H1 (cell line): ENCODE measurements around the gene EFCAB6. TPM values are rescaled to one million over a fixed set of nuclear protein-coding genes. Genes with fewer than 3 reads are reported as not detected.

Experiments
- CTCF ChIA-PET: fragments of 300-600 bp; sonication (Branson Sonifier 250); formaldehyde crosslinking; loops from one replicate; lab custom pipeline; 2021; ENCODE audit not compliant: partially characterized antibody; lab: Charles Lee
- POLR2A ChIA-PET: fragments of 300-600 bp; sonication (Branson Sonifier 250); formaldehyde crosslinking; loops from one replicate; lab custom pipeline; 2021; ENCODE audit warnings: inconsistent platforms; ENCODE audit not compliant: partially characterized antibody; lab: Charles Lee
- DNase-seq, 2 experiments: peaks; one replicate each; pipeline versions ENCODE4 v3.0.0 to v3.0.0-alpha.2; 2010 to 2022; ENCODE audit warnings: low spot score in 2 of 2, low read depth in 1 of 2, mixed read lengths in 1 of 2
- FAIRE-seq: peaks from 2 replicates; lab custom pipeline; 2011; peaks lifted over from hg19 to GRCh38; lab: Jason Lieb, UNC
- H2AFZ ChIP-seq: 2 replicates; pipeline ENCODE4 v1.8.1; 2012; ENCODE audit warnings: low read length, inconsistent platforms
- H2AK5ac ChIP-seq: 2 replicates; pipeline ENCODE4 v1.6.1; 2013; ENCODE audit warnings: low read depth, low read length
- H2BK120ac ChIP-seq: replicated peaks from 2 replicates; pipeline ENCODE3; 2013; ENCODE audit warnings: low read depth, low read length, inconsistent platforms
- H2BK12ac ChIP-seq: 2 replicates; pipeline ENCODE4 v1.6.1; 2013; ENCODE audit warnings: low read depth, low read length
- H2BK15ac ChIP-seq: 2 replicates; pipeline ENCODE4 v1.6.1; 2013; ENCODE audit warnings: low read length
- H2BK20ac ChIP-seq: 2 replicates; pipeline ENCODE4 v1.6.1; 2013; ENCODE audit warnings: low read length
- H2BK5ac ChIP-seq: 2 replicates; pipeline ENCODE4 v1.6.1; 2013; ENCODE audit warnings: low read depth, low read length
- H3K14ac ChIP-seq: 2 replicates; pipeline ENCODE4 v1.6.1; 2013; ENCODE audit warnings: inconsistent platforms; ENCODE audit not compliant: insufficient read length
- H3K18ac ChIP-seq: 2 replicates; pipeline ENCODE4 v1.6.1; 2013; ENCODE audit warnings: low read length; ENCODE audit errors: extremely low read depth
- H3K23ac ChIP-seq: 2 replicates; pipeline ENCODE4 v1.6.1; 2013; ENCODE audit warnings: inconsistent platforms; ENCODE audit not compliant: insufficient read length
- H3K23me2 ChIP-seq: 2 replicates; pipeline ENCODE4 v1.6.1; 2013; ENCODE audit warnings: low read depth, low read length
- H3K27ac ChIP-seq: 2 replicates; pipeline ENCODE4 v1.6.1; 2011; ENCODE audit warnings: low read depth, low read length, inconsistent platforms
- H3K27me3 ChIP-seq, 4 experiments: replicated peaks in 1 of 4; 1 replicate in 1 of 4; 2 replicates in 3 of 4; pipeline versions ENCODE4 v1.6.1 to v1.8.1; 2011 to 2013; ENCODE audit warnings: low read length in 3 of 4, mild to moderate bottlenecking in 3 of 4, inconsistent platforms in 2 of 4, mixed read lengths in 2 of 4, moderate library complexity in 1 of 4; ENCODE audit not compliant: control insufficient read depth in 3 of 4, insufficient read depth in 3 of 4; ENCODE audit errors: extremely low read depth in 1 of 4
- H3K36me3 ChIP-seq, 4 experiments: 2 replicates each; pipeline versions ENCODE4 v1.6.1 to v1.8.1; 2011 to 2013; ENCODE audit warnings: mild to moderate bottlenecking in 4 of 4, low read length in 3 of 4, moderate library complexity in 2 of 4, control low read depth in 1 of 4, inconsistent platforms in 1 of 4; ENCODE audit not compliant: insufficient read depth in 4 of 4, control insufficient read depth in 2 of 4
- H3K4ac ChIP-seq: replicated peaks from 2 replicates; pipeline ENCODE3; 2013; ENCODE audit warnings: low read length, low read depth, mixed read lengths, inconsistent platforms; ENCODE audit not compliant: insufficient read length
- H3K4me1 ChIP-seq, 4 experiments: replicated peaks in 1 of 4; 1 replicate in 1 of 4; 2 replicates in 3 of 4; pipeline versions ENCODE4 v1.6.1 to v1.8.1; 2011 to 2013; ENCODE audit warnings: low read length in 3 of 4, inconsistent platforms in 2 of 4, mixed read lengths in 1 of 4; ENCODE audit not compliant: insufficient read depth in 4 of 4, control insufficient read depth in 3 of 4
- H3K4me2 ChIP-seq, 2 experiments: 2 replicates each; pipeline versions ENCODE4 v1.6.1 to v1.8.1; 2011 to 2013; ENCODE audit warnings: low read depth in 2 of 2, low read length in 2 of 2, control low read depth in 1 of 2, inconsistent platforms in 1 of 2, mild to moderate bottlenecking in 1 of 2; ENCODE audit not compliant: insufficient read depth in 1 of 2
- H3K4me3 ChIP-seq, 4 experiments: fragments of 200-600, 300-600 bp in 1 of 4; sonication (generic), shearing (Covaris generic), sonication (Bioruptor Twin) in 1 of 4; 2 replicates each; pipeline versions ENCODE4 v1.5.1 to v1.8.1; 2011 to 2016; ENCODE audit warnings: low read length in 4 of 4, low read depth in 3 of 4, control low read depth in 2 of 4, inconsistent platforms in 2 of 4, mild to moderate bottlenecking in 2 of 4, mixed read lengths in 1 of 4, moderate library complexity in 1 of 4; ENCODE audit not compliant: insufficient read depth in 2 of 4; ENCODE audit errors: extremely low read depth in 1 of 4
- H3K56ac ChIP-seq: replicated peaks from 2 replicates; pipeline ENCODE3; 2013; ENCODE audit warnings: low read depth, mild to moderate bottlenecking, mixed read lengths, low read length, inconsistent platforms; ENCODE audit not compliant: insufficient read length
- H3K79me1 ChIP-seq: 2 replicates; pipeline ENCODE4 v1.6.1; 2013; ENCODE audit warnings: low read depth, low read length, control low read depth
- H3K79me2 ChIP-seq, 2 experiments: 2 replicates each; pipeline versions ENCODE4 v1.6.1 to v1.8.1; 2012 to 2013; ENCODE audit warnings: low read length in 2 of 2, mild to moderate bottlenecking in 2 of 2, inconsistent platforms in 1 of 2; ENCODE audit not compliant: insufficient read depth in 2 of 2, control insufficient read depth in 1 of 2
- H3K9ac ChIP-seq, 4 experiments: replicated peaks in 1 of 4; 1 replicate in 1 of 4; 2 replicates in 3 of 4; pipeline versions ENCODE4 v1.6.1 to v1.8.1; 2011 to 2013; ENCODE audit warnings: low read depth in 3 of 4, low read length in 3 of 4, control low read depth in 2 of 4, mild to moderate bottlenecking in 2 of 4, moderate library complexity in 2 of 4, inconsistent platforms in 1 of 4; ENCODE audit errors: extremely low read depth in 1 of 4
- H3K9me3 ChIP-seq, 2 experiments: 2 replicates each; pipeline versions ENCODE4 v1.6.1 to v1.8.1; 2012 to 2013; ENCODE audit warnings: mild to moderate bottlenecking in 2 of 2, moderate library complexity in 2 of 2, control low read depth in 1 of 2, inconsistent platforms in 1 of 2, low read depth in 1 of 2, low read length in 1 of 2, mixed read lengths in 1 of 2; ENCODE audit not compliant: insufficient read depth in 2 of 2
- H4K20me1 ChIP-seq, 2 experiments: replicated peaks in 1 of 2; 2 replicates each; pipeline versions ENCODE3 to v1.8.1; 2011 to 2013; ENCODE audit warnings: inconsistent platforms in 2 of 2, low read length in 2 of 2, mild to moderate bottlenecking in 1 of 2; ENCODE audit not compliant: insufficient read depth in 2 of 2, control insufficient read depth in 1 of 2
- H4K5ac ChIP-seq: 2 replicates; pipeline ENCODE4 v1.6.1; 2013; ENCODE audit warnings: low read length, low read depth, mixed read lengths, inconsistent platforms; ENCODE audit not compliant: insufficient read length
- H4K8ac ChIP-seq: 2 replicates; pipeline ENCODE4 v1.8.0; 2013; ENCODE audit warnings: mild to moderate bottlenecking, moderate library complexity, low read length, inconsistent platforms; ENCODE audit not compliant: insufficient read depth; ENCODE audit errors: extremely low read depth
- H4K91ac ChIP-seq: replicated peaks from 2 replicates; pipeline ENCODE3; 2013; ENCODE audit warnings: low read length, mixed read lengths, inconsistent platforms; ENCODE audit not compliant: insufficient read length
- CREB1 ChIP-seq: IDR thresholded peaks from 2 replicates; pipeline ENCODE4 v1.6.1; 2012; ENCODE audit warnings: inconsistent platforms
- CTBP2 ChIP-seq: IDR thresholded peaks from 2 replicates; pipeline ENCODE4 v1.7.0; 2011; ENCODE audit warnings: borderline replicate concordance, mild to moderate bottlenecking, moderate library complexity, mixed read lengths, low read length; ENCODE audit not compliant: insufficient read depth, insufficient read length
- SUZ12 ChIP-seq: fragments of 200-600 bp; sonication (generic); IDR thresholded peaks from 2 replicates; pipeline ENCODE4 v1.6.1; 2012; ENCODE audit warnings: mild to moderate bottlenecking, inconsistent platforms, low read length, moderate library complexity, mixed read lengths
- TAF7 ChIP-seq: optimal IDR thresholded peaks from 2 replicates; pipeline ENCODE3; 2011; ENCODE audit warnings: low read depth, mild to moderate bottlenecking, inconsistent platforms, low read length, moderate library complexity, borderline replicate concordance
- TBP ChIP-seq: IDR thresholded peaks from 2 replicates; pipeline ENCODE4 v1.6.1; 2011; ENCODE audit warnings: low read depth, low read length, improper control_type of control experiment
- WGBS, 2 experiments: shearing (Covaris generic) in 1 of 2; methylation state at CpG; one replicate each; pipeline versions ENCODE4 v1.1.6 to v1.1.7; 2013 to 2015; ENCODE audit warnings: low lambda C conversion rate in 2 of 2, mixed read lengths in 2 of 2, inconsistent platforms in 1 of 2, low coverage in 1 of 2, missing lambda C conversion rate in 1 of 2; ENCODE audit not compliant: insufficient replicate concordance in 2 of 2, insufficient coverage in 1 of 2, insufficient read length in 1 of 2; ENCODE audit errors: extremely low coverage in 1 of 2, missing lambda C conversion rate in 1 of 2; 5-methylcytosine and 5-hydroxymethylcytosine counted together
- polyA plus RNA-seq, 7 experiments: library from polyadenylated mRNA; depleted of rRNA in 3 of 7; stranded (reverse) in 5 of 7; unstranded in 2 of 7; fragments of >200 nt in 5 of 7; fragments of 200-250 nt in 2 of 7; gene quantifications; 1 replicate in 5 of 7; 2 replicates in 1 of 7; 4 replicates in 1 of 7; pipeline versions ENCODE4 v1.2.1 to v1.2.3, GENCODE V29; 2011 to 2013; ENCODE audit warnings: missing spikeins in 2 of 7, mixed read lengths in 2 of 7
- total RNA-seq: library from RNA; stranded (reverse); fragmentation: NEBNext Ultra II Directional; extraction: Animal tissue kit (Norgen Biotek cat#: 25700); gene quantifications from 2 replicates; pipeline ENCODE4 v1.2.1, GENCODE V29; 2021

EFCAB6 gene
- total and polyA plus RNA-seq, 2 of the 8 experiments (the other 6 are each of a cell fraction or from before 2014, with no cell fraction given) = 0.32 to 1.7 TPM

GRCh38 chr22:43802897-43803495, 9.1 kb downstream of the EFCAB6 start:
- Histone ChIP-seq H4K5ac (no peak overlapping the region), H3K9ac (no peak overlapping the region), H3K4me3 (no peak overlapping the region), H3K79me1 (no peaks in the 10 kb centered on the region), H4K20me1 (no peaks in the 10 kb centered on the region), H2AFZ (no peak overlapping the region), H3K18ac (no peak overlapping the region), H4K91ac (no peak overlapping the region), H2BK12ac (no peak overlapping the region), H2BK20ac (no peak overlapping the region), H3K36me3 (no peaks in the 10 kb centered on the region), H3K4me2 (no peak overlapping the region), H3K27ac (no peak overlapping the region), H3K27me3 (no peaks in the 10 kb centered on the region), H3K23ac (no peak overlapping the region), H3K4ac (no peak overlapping the region), H2BK120ac (no peak overlapping the region), H3K9me3 (no peaks in the 10 kb centered on the region), H2AK5ac (no peak overlapping the region), H2BK5ac (no peak overlapping the region), H3K4me1 (no peaks in the 10 kb centered on the region; a peak in 2 of 7 replicates), H3K79me2 (no peaks in the 10 kb centered on the region), H3K23me2 (no peaks in the 10 kb centered on the region), H3K14ac (no peak overlapping the region), H3K56ac (no peak overlapping the region), H4K8ac (no peak overlapping the region), H2BK15ac (no peak overlapping the region)
- WGBS, 2 experiments = 83% methylated on average over 5 of the region's 5 CpGs; no CpG with 5 or more reads in 1 of the 2 experiments
- ChIA-PET CTCF (no interaction called here), POLR2A (interaction anchor here (0.6 kb wide), 1 partner anchor 373 kb away, joined by 3 read pairs; no protein-coding TSS in a partner anchor)
- TF ChIP-seq CTBP2 = no peak
- no peak for TF ChIP-seq TAF7
- no peak for TF ChIP-seq TBP
- no peak for TF ChIP-seq SUZ12
- no peak for TF ChIP-seq CREB1
- FAIRE-seq = no peak
- DNase-seq = no peak
